ENCODE results near the gene SLC6A5. TPM values are rescaled to one million over a fixed set of nuclear protein-coding genes. Genes with fewer than 3 reads are reported as not detected.

SLC6A5 gene
- total RNA-seq, 2 experiments from 2014 or later = not detected

GRCh38 chr11:20598492-20598891, 916 bp upstream of the SLC6A5 start:
- H3K36me3 ChIP-seq (ENCODE audit: insufficient read depth, low read length) = no peaks in the 10 kb centered on the region
- Mint-ChIP-seq H3K4me3 (no peak overlapping the region), H3K9me3 (no peaks in the 10 kb centered on the region), H3K36me3 (ENCODE audit: low read depth) (no peaks in the 10 kb centered on the region), H3K27ac (no peak overlapping the region), H3K4me1 (ENCODE audit: low read depth) (no peaks in the 10 kb centered on the region), H3K27me3 (peaks cover 94% of the 10 kb centered on the region)
- POLR2A ChIA-PET = no interaction called here
- DNase-seq (no peak), ATAC-seq (ENCODE audit: poor library complexity) (no peak)
- H3K4me1 ChIP-seq (ENCODE audit: insufficient read depth, low read length) = no peaks in the 10 kb centered on the region
- peaks cover 0 to 46% of the 10 kb centered on the region in 2 experiments for H3K9me3 ChIP-seq (ENCODE audit: control insufficient read depth in 1 of 2, insufficient read depth in 1 of 2, low read length in 2 of 2)
- peaks cover 67 to 91% of the 10 kb centered on the region in 2 experiments for H3K27me3 ChIP-seq (ENCODE audit: control insufficient read depth in 1 of 2, insufficient read depth in 2 of 2, low read length in 2 of 2)
- no peak overlapping the region for H3K4me3 ChIP-seq (ENCODE audit: low read length)
- no peak overlapping the region for H3K27ac ChIP-seq (ENCODE audit: low read depth in 1 of 2, low read length in 2 of 2)
- CTCF ChIA-PET = no interaction called here
- TF ChIP-seq CTCF (IDR thresholded peaks at IDR 0.05) = no peak
- intact Hi-C loops (cut with DNase I, micrococcal nuclease) = no loop called here

GRCh38 chr11:20600020-20600346, 575 bp downstream of the SLC6A5 start:
- Histone ChIP-seq H3K9me3 (ENCODE audit: control insufficient read depth in 1 of 2, insufficient read depth in 1 of 2, low read length in 2 of 2) (peaks cover 0 to 46% of the 10 kb centered on the region in 2 experiments), H3K4me1 (ENCODE audit: insufficient read depth, low read length) (no peaks in the 10 kb centered on the region), H3K36me3 (ENCODE audit: insufficient read depth, low read length) (no peaks in the 10 kb centered on the region), H3K4me3 (ENCODE audit: low read length) (no peak overlapping the region), H3K27ac (ENCODE audit: low read depth in 1 of 2, low read length in 2 of 2) (no peak overlapping the region), H3K27me3 (ENCODE audit: control insufficient read depth in 1 of 2, insufficient read depth in 2 of 2, low read length in 2 of 2) (peaks cover 77 to 99% of the 10 kb centered on the region in 2 experiments)
- no peaks in the 10 kb centered on the region for H3K36me3 Mint-ChIP-seq (ENCODE audit: low read depth)
- ChIA-PET POLR2A (no interaction called here), CTCF (no interaction called here)
- ATAC-seq (ENCODE audit: poor library complexity) (no peak), DNase-seq (no peak)
- H3K9me3 Mint-ChIP-seq = no peaks in the 10 kb centered on the region
- H3K4me1 Mint-ChIP-seq (ENCODE audit: low read depth) = no peaks in the 10 kb centered on the region
- H3K4me3 Mint-ChIP-seq = no peak overlapping the region
- no peak for TF ChIP-seq CTCF (IDR thresholded peaks at IDR 0.05)
- H3K27ac Mint-ChIP-seq = no peak overlapping the region
- intact Hi-C loops (cut with DNase I, micrococcal nuclease) = loop anchor here in 1 of 2 experiments (10.0 kb wide), 1 partner anchor 215 kb away; the partner anchor contains the start of gene PRMT3
- H3K27me3 Mint-ChIP-seq = peaks cover 93% of the 10 kb centered on the region

GRCh38 chr11:20600551-20600950, 1.1 kb downstream of the SLC6A5 start:
- no peak overlapping the region for H3K4me3 ChIP-seq (ENCODE audit: low read length)
- Mint-ChIP-seq H3K4me1 (ENCODE audit: low read depth) (no peaks in the 10 kb centered on the region), H3K4me3 (no peak overlapping the region), H3K27me3 (peaks cover 94% of the 10 kb centered on the region), H3K27ac (no peak overlapping the region), H3K36me3 (ENCODE audit: low read depth) (no peaks in the 10 kb centered on the region), H3K9me3 (no peaks in the 10 kb centered on the region)
- peaks cover 83 to 99% of the 10 kb centered on the region in 2 experiments for H3K27me3 ChIP-seq (ENCODE audit: control insufficient read depth in 1 of 2, insufficient read depth in 2 of 2, low read length in 2 of 2)
- no peaks in the 10 kb centered on the region for H3K36me3 ChIP-seq (ENCODE audit: insufficient read depth, low read length)
- POLR2A ChIA-PET = no interaction called here
- H3K4me1 ChIP-seq (ENCODE audit: insufficient read depth, low read length) = no peaks in the 10 kb centered on the region
- TF ChIP-seq CTCF (IDR thresholded peaks at IDR 0.05) = no peak
- DNase-seq (no peak), ATAC-seq (ENCODE audit: poor library complexity) (no peak)
- H3K9me3 ChIP-seq (ENCODE audit: control insufficient read depth in 1 of 2, insufficient read depth in 1 of 2, low read length in 2 of 2) = peaks cover 0 to 49% of the 10 kb centered on the region in 2 experiments
- intact Hi-C loops (cut with DNase I, micrococcal nuclease) = loop anchor here in 1 of 2 experiments (10.0 kb wide), 1 partner anchor 216 kb away; the partner anchor contains the start of gene PRMT3
- CTCF ChIA-PET = no interaction called here
- no peak overlapping the region for H3K27ac ChIP-seq (ENCODE audit: low read depth in 1 of 2, low read length in 2 of 2)
